ENCODE results near the gene VDAC2. TPM values are rescaled to one million over a fixed set of nuclear protein-coding genes. Genes with fewer than 3 reads are reported as not detected.

The VDAC2 gene
- total and polyA plus RNA-seq, 2 donors (not counting 1 experiment from before 2014, with no cell fraction given) = 49.2 to 83.6 TPM

DNA sequence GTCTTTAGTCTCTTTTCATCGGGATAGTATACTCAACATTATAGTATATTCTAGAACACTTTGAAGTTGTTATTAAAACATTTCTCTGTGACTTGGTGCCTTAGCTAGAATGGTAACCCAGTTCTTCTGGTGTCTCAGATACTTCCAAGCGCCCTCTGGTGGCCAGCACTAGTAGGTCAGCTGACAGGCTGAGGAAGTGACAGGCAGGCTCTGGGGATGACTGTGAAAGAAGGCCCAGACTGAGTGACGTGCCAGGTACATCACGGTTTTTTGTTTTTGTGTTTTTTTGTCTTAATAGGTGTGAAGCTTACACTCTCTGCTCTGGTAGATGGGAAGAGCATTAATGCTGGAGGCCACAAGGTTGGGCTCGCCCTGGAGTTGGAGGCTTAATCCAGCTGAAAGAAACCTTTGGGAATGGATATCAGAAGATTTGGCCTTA lies 20.0 kb downstream of the VDAC2 start:
- intact Hi-C loops (cut with micrococcal nuclease) = loop anchor here (1.0 to 10.0 kb wide), 9 partner anchors 20 to 1733 kb away; partner anchors contain the start of genes CAMK2G, PPP3CB, SAMD8 and VDAC2
- no peak overlapping the region for H3K4me2 ChIP-seq (replicated peaks; ENCODE audit: low read depth, low read length, poor library complexity, severe bottlenecking)
- H3K4me3 Mint-ChIP-seq = no peak overlapping the region
- no peaks in the 10 kb centered on the region for H3K9me3 Mint-ChIP-seq (ENCODE audit: insufficient read depth)
- no peaks in the 10 kb centered on the region for H3K27me3 Mint-ChIP-seq
- H3K4me3 ChIP-seq (ENCODE audit: control extremely low read depth in 1 of 5, extremely low read depth in 1 of 5, insufficient read depth in 1 of 5, low read depth in 2 of 5, low read length in 4 of 5) = no peak overlapping the region
- no peak overlapping the region for H2AFZ ChIP-seq (ENCODE audit: insufficient read depth, low read depth, low read length, poor library complexity, severe bottlenecking)
- peaks cover 18% of the 10 kb centered on the region for H4K20me1 ChIP-seq (ENCODE audit: control insufficient read depth, insufficient read depth, low read length, poor library complexity, severe bottlenecking)
- H3K4me1 ChIP-seq (ENCODE audit: control insufficient read depth in 2 of 2, insufficient read depth in 2 of 2, low read length in 2 of 2) = peaks cover 4 to 23% of the 10 kb centered on the region in 2 donors
- no peaks in the 10 kb centered on the region for H3K27me3 ChIP-seq (replicated peaks in 1 of 4; ENCODE audit: control extremely low read depth in 1 of 4, control insufficient read depth in 3 of 4, insufficient read depth in 4 of 4, low read length in 3 of 4)
- peaks cover 22% of the 10 kb centered on the region for H3K79me2 ChIP-seq (ENCODE audit: control insufficient read depth, insufficient read depth, low read length)
- no peaks in the 10 kb centered on the region for H3K9me3 ChIP-seq (ENCODE audit: control extremely low read depth in 1 of 3, control insufficient read depth in 2 of 3, insufficient read depth in 1 of 3, low read length in 2 of 3)
- peaks cover 0 to 46% of the 10 kb centered on the region in 2 experiments for H3K36me3 ChIP-seq (replicated peaks in 1 of 2; ENCODE audit: control extremely low read depth in 1 of 2, control insufficient read depth in 1 of 2, extremely low read depth in 1 of 2, insufficient read depth in 2 of 2, low read length in 1 of 2)
- ATAC-seq (ENCODE audit: low read depth) (peak; percentile 29), DNase-seq (peak; percentile 92)
- POLR2A ChIA-PET = interaction anchor here (0.6 to 1.1 kb wide), 2 partner anchors 20 to 979 kb away, joined by 6 to 8 read pairs; partner anchors contain the start of gene VDAC2
- peak overlapping the region; percentile 82 for H3K27ac Mint-ChIP-seq
- WGBS (ENCODE audit: insufficient coverage) = 0% methylated on average over 1 of the region's 5 CpGs
- peak overlapping the region; percentile 25 to 76 for H3K27ac ChIP-seq (ENCODE audit: low read length in 2 of 2)
- CTCF ChIA-PET = interaction anchor here (0.8 to 9.4 kb wide), 13 partner anchors 11 to 987 kb away, joined by 3 to 138 read pairs (median 5); partner anchors contain the start of genes SAMD8 and VDAC2
- peaks cover 29% of the 10 kb centered on the region for H3K4me1 Mint-ChIP-seq
- TF ChIP-seq EZH2 (IDR thresholded peaks at IDR 0.05; ENCODE audit: borderline replicate concordance, insufficient read depth, low read depth, low read length, poor library complexity, severe bottlenecking) = no peak
- TF ChIP-seq, protein P1, sequence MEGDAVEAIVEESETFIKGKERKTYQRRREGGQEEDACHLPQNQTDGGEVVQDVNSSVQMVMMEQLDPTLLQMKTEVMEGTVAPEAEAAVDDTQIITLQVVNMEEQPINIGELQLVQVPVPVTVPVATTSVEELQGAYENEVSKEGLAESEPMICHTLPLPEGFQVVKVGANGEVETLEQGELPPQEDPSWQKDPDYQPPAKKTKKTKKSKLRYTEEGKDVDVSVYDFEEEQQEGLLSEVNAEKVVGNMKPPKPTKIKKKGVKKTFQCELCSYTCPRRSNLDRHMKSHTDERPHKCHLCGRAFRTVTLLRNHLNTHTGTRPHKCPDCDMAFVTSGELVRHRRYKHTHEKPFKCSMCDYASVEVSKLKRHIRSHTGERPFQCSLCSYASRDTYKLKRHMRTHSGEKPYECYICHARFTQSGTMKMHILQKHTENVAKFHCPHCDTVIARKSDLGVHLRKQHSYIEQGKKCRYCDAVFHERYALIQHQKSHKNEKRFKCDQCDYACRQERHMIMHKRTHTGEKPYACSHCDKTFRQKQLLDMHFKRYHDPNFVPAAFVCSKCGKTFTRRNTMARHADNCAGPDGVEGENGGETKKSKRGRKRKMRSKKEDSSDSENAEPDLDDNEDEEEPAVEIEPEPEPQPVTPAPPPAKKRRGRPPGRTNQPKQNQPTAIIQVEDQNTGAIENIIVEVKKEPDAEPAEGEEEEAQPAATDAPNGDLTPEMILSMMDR (IDR thresholded peaks at IDR 0.05) = peak; percentile 91
- H3K9ac ChIP-seq (ENCODE audit: low read length) = no peak overlapping the region

Data from B cell (primary cell).